Measurements from ENCODE around the gene EFNA2. TPM values are rescaled to one million over a fixed set of nuclear protein-coding genes. Genes with fewer than 3 reads are reported as not detected.

EFNA2 gene
- total RNA-seq, 2 donors from 2014 or later = not detected

GRCh38 chr19:1261798-1262622 lies 23.7 kb upstream of the EFNA2 start:
- H3K4me3 Mint-ChIP-seq = peak overlapping the region; percentile 93
- no peaks in the 10 kb centered on the region for H3K27me3 Mint-ChIP-seq
- no peak for ATAC-seq (replicated peaks)
- peaks cover 37% of the 10 kb centered on the region for H3K36me3 Mint-ChIP-seq (ENCODE audit: low read depth)
- H3K27ac Mint-ChIP-seq = peak overlapping the region; percentile 87
- H3K4me1 Mint-ChIP-seq = peaks cover 9% of the 10 kb centered on the region
- H3K9me3 Mint-ChIP-seq = no peaks in the 10 kb centered on the region

- H3K36me3 Mint-ChIP-seq (ENCODE audit: low read depth) = peaks cover 31% of the 10 kb centered on the region
- no peak overlapping the region for H3K27ac Mint-ChIP-seq
- peaks cover 9% of the 10 kb centered on the region for H3K4me1 Mint-ChIP-seq
- H3K9me3 Mint-ChIP-seq = no peaks in the 10 kb centered on the region
- no peak for ATAC-seq (replicated peaks)
- no peaks in the 10 kb centered on the region for H3K27me3 Mint-ChIP-seq
- peak overlapping the region; percentile 93 for H3K4me3 Mint-ChIP-seq
These were observed 23.0 kb upstream of the EFNA2 start for GRCh38 chr19:1262623-1263123.

DNA sequence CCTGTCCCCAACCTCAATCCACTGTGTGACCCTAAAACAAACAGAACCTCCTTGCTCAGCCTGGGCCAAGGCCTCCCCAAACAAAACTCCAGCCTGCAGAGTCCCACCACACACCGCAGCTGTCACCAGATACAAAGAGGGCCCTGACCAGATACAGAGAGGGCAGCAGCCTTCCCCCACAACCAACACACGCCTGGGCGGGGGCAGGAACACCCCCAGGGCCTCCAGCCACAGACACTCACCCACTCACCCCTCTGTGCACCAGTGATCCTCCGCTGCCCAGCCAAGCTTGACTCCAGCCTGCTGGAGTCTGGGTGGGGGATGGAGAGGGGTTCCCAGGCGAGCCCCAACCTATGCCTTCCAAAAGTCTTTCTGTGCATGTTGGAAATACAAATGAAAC lies 22.5 kb upstream of the EFNA2 start:
- Mint-ChIP-seq H3K36me3 (ENCODE audit: low read depth) (peaks cover 25% of the 10 kb centered on the region), H3K27me3 (no peaks in the 10 kb centered on the region), H3K9me3 (no peaks in the 10 kb centered on the region), H3K4me3 (peak overlapping the region; percentile 93), H3K27ac (peak overlapping the region; percentile 65), H3K4me1 (peaks cover 8% of the 10 kb centered on the region)
- no peak for ATAC-seq (replicated peaks)

GRCh38 chr19:1264801-1265614 lies 20.7 kb upstream of the EFNA2 start:
- peaks cover 16% of the 10 kb centered on the region for H3K4me1 Mint-ChIP-seq
- no peaks in the 10 kb centered on the region for H3K27me3 Mint-ChIP-seq
- no peaks in the 10 kb centered on the region for H3K9me3 Mint-ChIP-seq
- H3K36me3 Mint-ChIP-seq (ENCODE audit: low read depth) = peaks cover 22% of the 10 kb centered on the region
- peak overlapping the region; percentile 4 for H3K27ac Mint-ChIP-seq
- ATAC-seq (replicated peaks) = no peak
- peak overlapping the region; percentile 52 for H3K4me3 Mint-ChIP-seq

DNA sequence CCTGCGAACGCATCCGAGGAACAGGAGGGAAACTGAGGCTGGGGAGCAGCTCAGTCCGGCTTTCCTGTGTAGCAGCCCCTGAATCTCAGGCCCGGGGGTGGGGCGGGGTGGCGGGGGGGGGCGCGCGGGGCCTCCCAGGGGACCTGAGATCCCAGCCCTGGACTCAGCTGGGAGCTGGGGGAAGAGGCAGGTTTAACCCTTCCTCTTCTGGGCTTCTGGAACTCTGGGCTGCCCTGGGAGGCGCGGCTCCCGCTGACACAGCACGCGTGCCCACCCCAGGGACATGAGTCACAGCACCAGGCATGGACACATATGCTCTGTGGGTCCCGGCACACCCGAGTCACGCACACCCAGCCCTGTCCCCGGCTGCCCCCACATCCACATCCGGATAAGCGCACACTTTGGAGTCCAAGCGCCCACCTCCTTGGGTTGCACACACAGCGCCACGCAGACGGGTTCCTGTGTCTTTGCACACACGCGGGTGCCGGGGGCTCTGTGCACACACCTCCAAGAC lies 20.0 kb upstream of the EFNA2 start:
- peak overlapping the region; percentile 52 for H3K4me3 Mint-ChIP-seq
- H3K4me1 Mint-ChIP-seq = peaks cover 20% of the 10 kb centered on the region
- H3K27me3 Mint-ChIP-seq = no peaks in the 10 kb centered on the region
- H3K36me3 Mint-ChIP-seq (ENCODE audit: low read depth) = peaks cover 28% of the 10 kb centered on the region
- peak; percentile 3 for ATAC-seq (replicated peaks)
- no peaks in the 10 kb centered on the region for H3K9me3 Mint-ChIP-seq
- H3K27ac Mint-ChIP-seq = peak overlapping the region; percentile 4

DNA sequence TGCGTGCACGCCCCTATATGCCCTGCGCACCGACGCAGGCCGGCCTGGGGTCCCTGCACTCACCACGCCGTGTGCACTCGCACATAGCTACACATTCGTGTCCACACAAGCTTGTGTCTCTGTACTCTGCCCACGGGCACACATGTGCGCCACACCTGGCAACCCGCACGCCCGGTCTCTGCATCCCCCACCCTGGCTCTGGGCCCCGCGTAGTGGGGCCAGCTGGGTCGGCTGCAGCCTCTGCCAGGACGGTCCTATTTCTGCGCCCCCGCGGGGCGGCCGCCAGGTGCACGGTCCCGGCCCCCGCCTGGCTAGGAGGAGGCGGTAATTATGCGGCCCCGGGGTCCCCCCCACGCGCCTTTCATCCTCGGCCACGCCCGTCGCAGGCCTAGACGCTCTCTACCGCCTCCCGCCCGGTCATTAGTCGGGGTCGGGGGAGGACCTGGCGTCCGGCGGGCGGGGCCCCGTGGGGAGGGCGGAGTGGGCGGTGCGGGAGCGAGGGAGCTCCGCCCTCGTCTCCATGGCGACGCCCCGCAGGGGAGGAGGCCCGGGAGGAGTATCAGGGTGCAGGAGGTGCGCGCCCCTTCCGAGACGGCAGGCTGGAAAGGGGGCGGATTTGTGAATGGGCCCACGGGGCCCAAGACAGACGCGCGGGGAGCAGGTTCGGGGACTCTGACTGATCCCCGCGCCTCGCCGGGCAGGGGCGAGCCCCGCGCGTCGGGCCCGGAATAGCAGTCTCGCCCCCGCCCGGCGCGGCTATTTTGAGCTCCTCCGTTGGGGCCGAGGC lies 19.4 kb upstream of the EFNA2 start:
- H3K36me3 Mint-ChIP-seq (ENCODE audit: low read depth) = peaks cover 33% of the 10 kb centered on the region
- H3K9me3 Mint-ChIP-seq = no peaks in the 10 kb centered on the region
- peak overlapping the region; percentile 52 for H3K4me3 Mint-ChIP-seq
- H3K27me3 Mint-ChIP-seq = no peaks in the 10 kb centered on the region
- H3K4me1 Mint-ChIP-seq = peaks cover 25% of the 10 kb centered on the region
- peak; percentile 45 for ATAC-seq (replicated peaks)
- no peak overlapping the region for H3K27ac Mint-ChIP-seq

- Mint-ChIP-seq H3K36me3 (ENCODE audit: low read depth) (peaks cover 34% of the 10 kb centered on the region), H3K4me3 (peak overlapping the region; percentile 83), H3K4me1 (peaks cover 23% of the 10 kb centered on the region), H3K27me3 (no peaks in the 10 kb centered on the region), H3K9me3 (no peaks in the 10 kb centered on the region), H3K27ac (no peak overlapping the region)
- peak; percentile 18 for ATAC-seq (replicated peaks)
These were observed 18.7 kb upstream of the EFNA2 start for GRCh38 chr19:1266916-1267476.

GRCh38 chr19:1267477-1268225 lies 18.0 kb upstream of the EFNA2 start:
- ATAC-seq (replicated peaks) = no peak
- H3K27me3 Mint-ChIP-seq = no peaks in the 10 kb centered on the region
- peaks cover 40% of the 10 kb centered on the region for H3K36me3 Mint-ChIP-seq (ENCODE audit: low read depth)
- H3K4me1 Mint-ChIP-seq = peaks cover 28% of the 10 kb centered on the region
- no peaks in the 10 kb centered on the region for H3K9me3 Mint-ChIP-seq
- peak overlapping the region; percentile 91 for H3K27ac Mint-ChIP-seq
- peak overlapping the region; percentile 83 for H3K4me3 Mint-ChIP-seq

GRCh38 chr19:1268226-1269064 lies 17.2 kb upstream of the EFNA2 start:
- Mint-ChIP-seq H3K4me1 (peaks cover 33% of the 10 kb centered on the region), H3K27ac (peak overlapping the region; percentile 91), H3K36me3 (ENCODE audit: low read depth) (peaks cover 48% of the 10 kb centered on the region)

DNA sequence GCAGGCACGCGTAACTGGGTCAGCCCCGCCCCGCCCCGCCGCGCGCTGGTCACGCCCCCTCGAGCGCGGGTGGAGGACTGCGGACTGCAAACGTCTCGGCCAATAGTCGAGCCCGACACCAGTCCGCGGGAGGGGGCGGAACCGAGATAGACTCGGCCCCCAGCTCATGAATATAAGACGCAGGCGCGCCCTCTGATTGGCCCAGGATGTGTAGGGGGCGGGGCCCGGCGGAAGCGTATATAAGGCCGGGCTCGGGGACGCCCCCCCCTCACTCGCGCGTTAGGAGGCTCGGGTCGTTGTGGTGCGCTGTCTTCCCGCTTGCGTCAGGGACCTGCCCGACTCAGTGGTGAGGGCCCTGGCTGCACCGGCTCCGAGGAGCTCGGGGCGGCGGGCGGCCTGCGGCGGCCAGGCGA lies 16.6 kb upstream of the EFNA2 start, which contains the start of gene CIRBP:
Gene CIRBP (plus strand): TSS at position 268 of the 413 bp plus-strand sequence. CDS start 1,602 bp downstream, outside the sequence.
- H3K36me3 Mint-ChIP-seq (ENCODE audit: low read depth) = peaks cover 54% of the 10 kb centered on the region
- H3K4me3 Mint-ChIP-seq = peak within 1 kb of the TSS; percentile 87
- H3K27ac Mint-ChIP-seq = peak within 1 kb of the TSS; percentile 91
- no peaks in the 10 kb centered on the region for H3K9me3 Mint-ChIP-seq
- peaks cover 37% of the 10 kb centered on the region for H3K4me1 Mint-ChIP-seq
- ATAC-seq (replicated peaks) = peak; percentile 85
- H3K27me3 Mint-ChIP-seq = no peaks in the 10 kb centered on the region

More at GRCh38 chr19:1268226-1269064, 17.2 kb upstream of the EFNA2 start:
- no peak for ATAC-seq (replicated peaks)
- H3K4me3 Mint-ChIP-seq = peak overlapping the region; percentile 83
- H3K9me3 Mint-ChIP-seq = no peaks in the 10 kb centered on the region
- H3K27me3 Mint-ChIP-seq = no peaks in the 10 kb centered on the region

DNA sequence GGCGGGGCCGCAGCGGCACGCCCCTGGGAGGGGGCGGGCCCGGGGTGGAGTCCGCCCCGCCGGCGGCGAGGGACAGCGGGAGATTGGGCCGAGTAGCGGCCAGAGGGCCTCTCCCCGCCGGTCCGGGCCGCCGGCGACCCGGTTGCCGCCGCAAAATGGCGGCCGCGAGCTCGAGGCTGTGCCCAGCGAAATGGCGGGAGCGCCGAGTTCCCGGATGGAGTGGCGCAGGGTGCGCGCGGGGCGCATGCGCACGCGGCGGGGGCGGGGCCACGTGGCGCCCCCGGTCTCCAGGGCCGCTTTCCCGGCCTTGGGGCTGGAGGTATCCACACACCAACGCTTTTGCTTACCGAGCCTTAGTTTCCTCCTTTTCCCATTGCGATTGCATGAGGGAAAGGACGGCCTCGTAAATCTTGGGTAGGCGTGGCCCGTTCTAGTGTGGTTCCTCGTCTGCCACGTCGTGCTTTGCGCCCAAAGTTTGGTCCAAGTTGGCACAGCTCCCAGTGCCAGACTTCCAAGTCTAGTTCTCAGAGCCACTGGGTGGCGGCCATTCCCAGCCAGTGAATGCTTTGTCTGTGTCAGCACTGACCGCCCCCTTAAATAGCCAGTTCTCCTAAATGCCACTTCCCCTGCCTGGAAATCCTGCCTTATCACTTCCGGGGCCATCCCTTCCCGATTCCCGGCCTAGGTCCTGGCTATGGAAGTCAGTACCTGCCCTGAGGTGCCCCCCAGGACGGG lies 16.0 kb upstream of the EFNA2 start:
- peak; percentile 48 for ATAC-seq (replicated peaks)
- Mint-ChIP-seq H3K9me3 (no peaks in the 10 kb centered on the region), H3K4me3 (peak overlapping the region; percentile 87), H3K36me3 (ENCODE audit: low read depth) (peaks cover 60% of the 10 kb centered on the region), H3K4me1 (peaks cover 37% of the 10 kb centered on the region), H3K27ac (peak overlapping the region; percentile 91), H3K27me3 (no peaks in the 10 kb centered on the region)
